GM12892 (cell line): ENCODE measurements around the gene ZNF428.

ENCODE experiments used
- POLR2A ChIP-seq: IDR thresholded peaks from 2 replicates; pipeline ENCODE4 v1.6.1; 2011; ENCODE audit warnings: low read depth, low read length, control low read depth
- POLR2AphosphoS5 ChIP-seq: IDR thresholded peaks from 2 replicates; pipeline ENCODE4 v1.6.1; 2011; ENCODE audit warnings: low read depth, low read length, control low read depth
- TAF1 ChIP-seq: IDR thresholded peaks from 2 replicates; pipeline ENCODE4 v1.6.1; 2011; ENCODE audit warnings: low read depth, mild to moderate bottlenecking, control low read depth, low read length, borderline replicate concordance

DNA sequence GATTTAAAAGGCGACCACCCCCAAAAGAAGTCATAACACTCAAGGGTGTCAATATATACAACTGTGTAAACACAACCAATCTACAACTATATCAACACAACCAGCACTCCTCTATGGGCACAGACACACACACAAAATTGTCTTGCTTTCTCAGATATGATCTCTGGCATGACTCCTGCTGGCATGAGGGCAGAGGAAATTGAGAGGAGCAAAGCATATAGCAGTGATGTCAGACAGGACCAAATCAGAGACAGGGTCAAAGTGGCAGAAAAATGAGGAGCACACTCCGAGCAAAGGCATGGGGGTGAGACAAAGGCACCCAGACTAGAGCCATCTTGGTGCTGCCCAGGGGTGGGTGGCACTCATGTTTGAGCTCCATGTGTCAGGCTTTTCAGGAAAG is 33.1 kb downstream of the ZNF428 start:
- TF ChIP-seq POLR2AphosphoS5 (no peak), TAF1 (no peak), POLR2A (no peak)
